Upper lobe of left lung (tissue), 6 donors: ENCODE results near the gene SPRYD4. TPM values are rescaled to one million over a fixed set of nuclear protein-coding genes. Genes with fewer than 3 reads are reported as not detected.
"Not testable (repeated sequence)": the region's sequence is repeated elsewhere in the genome, so short reads cannot be mapped to it uniquely, and the experiment has no call there.

Experiments used
- ATAC-seq, 2 donors: fragments of 200-7000 bp; cut with Tn5 transposase; one replicate each; pipeline ENCODE4 v1.9.1; 2022; ENCODE audit warnings: mild to moderate bottlenecking in 2 of 2, moderate library complexity in 2 of 2; ENCODE audit not compliant: low FRiP score in 2 of 2
- DNase-seq, 2 donors: peaks; one replicate each; pipeline ENCODE4 v3.0.0-alpha.2; 2019 to 2020
- H3K27ac ChIP-seq, 4 donors: fragments of 200-600 bp; sonication (generic); one replicate each; pipeline ENCODE4 v1.5.1; 2016 to 2019
- H3K27me3 ChIP-seq, 4 donors: fragments of 200-600 bp; sonication (generic); one replicate each; pipeline ENCODE4 v1.5.1; 2017 to 2019
- H3K36me3 ChIP-seq, 4 donors: fragments of 200-600 bp; sonication (generic); one replicate each; pipeline ENCODE4 v1.5.1; 2016 to 2019
- H3K4me1 ChIP-seq, 4 donors: fragments of 200-600 bp; sonication (generic); one replicate each; pipeline ENCODE4 v1.5.1; 2018 to 2019
- H3K4me3 ChIP-seq, 4 donors: fragments of 200-600 bp; sonication (generic); one replicate each; pipeline ENCODE4 v1.5.1; 2017 to 2019; ENCODE audit warnings: mild to moderate bottlenecking in 2 of 4, moderate library complexity in 1 of 4
- H3K9me3 ChIP-seq, 4 donors: fragments of 200-600 bp; sonication (generic); one replicate each; pipeline ENCODE4 v1.5.1; 2018 to 2019
- EP300 ChIP-seq, 4 donors: sonication (generic); formaldehyde crosslinking; IDR thresholded peaks; one replicate each; pipeline ENCODE4 v1.5.1; 2017; ENCODE audit warnings: antibody characterized with exemption in 4 of 4, control low read depth in 2 of 4
- POLR2A ChIP-seq, 4 donors: fragments of 450-650 bp; IDR thresholded peaks; one replicate each; pipeline ENCODE4 v1.5.1; 2016 to 2017; ENCODE audit warnings: antibody characterized with exemption in 4 of 4, mild to moderate bottlenecking in 2 of 4
- POLR2AphosphoS5 ChIP-seq, 2 donors: sonication (generic); formaldehyde crosslinking; IDR thresholded peaks; one replicate each; pipeline ENCODE4 v1.5.1; 2017; ENCODE audit warnings: antibody characterized with exemption in 2 of 2
- WGBS, 2 donors: methylation state at CpG; one replicate each; pipeline ENCODE4 v1.1.5; 2017 to 2018; 5-methylcytosine and 5-hydroxymethylcytosine counted together
- total RNA-seq, 6 donors: library from RNA; depleted of rRNA in 4 of 6; stranded (reverse); fragments of >200 nt in 4 of 6; gene quantifications; one replicate each; pipeline versions ENCODE4 v1.1.0 to v1.2.1, GENCODE V29; 2016 to 2021
- TF ChIP-seq, protein P1 (sequence below), 6 experiments: fragments of 450-650 bp in 4 of 6; fragments of 200-600 bp in 2 of 6; sonication (generic) in 2 of 6; IDR thresholded peaks; one replicate each; pipeline ENCODE4 v1.5.1; 2016 to 2019; ENCODE audit warnings: antibody characterized with exemption in 6 of 6
- donor health status: DM: no; HTN: no; CAD: no; lungs with moderate emphysema.
- donor health status: DM: no; HTN: yes; CAD: no; lungs with severe emphysema.

SPRYD4 gene
- total RNA-seq, 6 donors from 2014 or later: 1.8 to 3.3 (median 3.0) TPM

DNA sequence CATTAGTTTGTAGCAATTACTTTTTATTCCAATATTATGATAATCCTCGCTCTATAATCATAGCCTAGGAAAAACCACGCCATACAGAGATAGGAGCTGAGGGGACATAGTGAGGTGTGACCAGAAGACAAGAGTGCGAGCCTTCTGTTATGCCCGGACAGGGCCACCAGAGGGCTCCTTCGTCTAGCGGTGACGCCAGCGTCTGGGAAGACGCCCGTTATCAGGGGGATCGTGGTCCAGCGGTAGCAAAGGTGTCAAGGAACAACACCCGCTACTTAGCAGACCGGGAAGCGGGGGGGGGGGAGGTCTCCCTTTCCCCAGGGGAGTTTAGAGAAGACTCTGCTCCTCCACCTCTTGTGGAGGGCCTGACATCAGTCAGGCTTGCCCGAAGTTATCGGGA is 28.3 kb downstream of the SPRYD4 start:
- TF ChIP-seq, protein P1, sequence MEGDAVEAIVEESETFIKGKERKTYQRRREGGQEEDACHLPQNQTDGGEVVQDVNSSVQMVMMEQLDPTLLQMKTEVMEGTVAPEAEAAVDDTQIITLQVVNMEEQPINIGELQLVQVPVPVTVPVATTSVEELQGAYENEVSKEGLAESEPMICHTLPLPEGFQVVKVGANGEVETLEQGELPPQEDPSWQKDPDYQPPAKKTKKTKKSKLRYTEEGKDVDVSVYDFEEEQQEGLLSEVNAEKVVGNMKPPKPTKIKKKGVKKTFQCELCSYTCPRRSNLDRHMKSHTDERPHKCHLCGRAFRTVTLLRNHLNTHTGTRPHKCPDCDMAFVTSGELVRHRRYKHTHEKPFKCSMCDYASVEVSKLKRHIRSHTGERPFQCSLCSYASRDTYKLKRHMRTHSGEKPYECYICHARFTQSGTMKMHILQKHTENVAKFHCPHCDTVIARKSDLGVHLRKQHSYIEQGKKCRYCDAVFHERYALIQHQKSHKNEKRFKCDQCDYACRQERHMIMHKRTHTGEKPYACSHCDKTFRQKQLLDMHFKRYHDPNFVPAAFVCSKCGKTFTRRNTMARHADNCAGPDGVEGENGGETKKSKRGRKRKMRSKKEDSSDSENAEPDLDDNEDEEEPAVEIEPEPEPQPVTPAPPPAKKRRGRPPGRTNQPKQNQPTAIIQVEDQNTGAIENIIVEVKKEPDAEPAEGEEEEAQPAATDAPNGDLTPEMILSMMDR (IDR thresholded peaks at IDR 0.05): peak in 5 of 6 experiments; percentile 6 to 57 (median 31)
- H3K4me1 ChIP-seq, H3K36me3 ChIP-seq, H3K4me3 ChIP-seq, H3K27me3 ChIP-seq, ATAC-seq, H3K9me3 ChIP-seq, H3K27ac ChIP-seq: not testable (repeated sequence)
- WGBS, 2 donors: 15 to 16% methylated on average over 13 to 17 of the region's 17 CpGs
- DNase-seq: peak in 1 of 2 donors; percentile 55

DNA sequence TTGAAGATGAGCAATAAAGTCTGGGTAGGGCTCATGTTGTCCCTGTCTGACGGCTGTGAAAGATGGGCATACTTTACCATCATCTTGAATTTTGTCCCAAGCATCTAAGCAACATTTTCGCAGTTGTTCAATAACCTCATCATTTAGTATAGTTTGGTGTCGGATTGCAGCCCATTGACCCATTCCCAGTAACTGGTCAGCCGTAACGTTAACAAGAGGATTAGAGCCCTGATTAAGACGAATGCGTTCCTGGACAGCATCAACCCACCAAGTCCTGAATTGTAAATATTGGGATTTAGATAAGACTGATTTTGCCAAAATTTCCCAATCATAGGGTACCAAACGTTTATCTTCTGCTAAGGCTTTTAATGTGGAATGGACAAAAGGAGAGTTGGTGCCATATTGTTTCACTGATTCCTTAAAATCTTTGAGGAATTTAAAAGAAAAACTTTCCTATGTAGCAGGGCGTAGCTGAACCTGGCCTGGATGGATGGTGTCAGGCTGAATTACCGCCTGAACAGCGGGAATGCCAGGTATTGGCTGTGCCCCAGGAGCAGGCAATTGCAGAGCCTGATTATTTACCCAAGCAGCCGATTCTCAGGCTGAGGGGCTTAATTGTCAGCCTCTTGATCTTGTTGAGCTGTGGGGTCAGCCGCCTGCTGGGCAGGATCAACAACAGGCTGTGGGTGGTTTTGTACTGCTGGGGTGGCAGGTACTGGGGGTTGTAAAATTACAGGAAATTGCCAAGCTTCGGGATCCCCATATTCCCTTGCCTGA is 29.9 kb downstream of the SPRYD4 start:
- H3K27ac ChIP-seq, H3K4me3 ChIP-seq, H3K9me3 ChIP-seq, H3K36me3 ChIP-seq, DNase-seq, H3K4me1 ChIP-seq, H3K27me3 ChIP-seq, ATAC-seq: not testable (repeated sequence)
- 73 to 75% methylated on average over 14 of the region's 14 CpGs for WGBS, 2 donors

DNA sequence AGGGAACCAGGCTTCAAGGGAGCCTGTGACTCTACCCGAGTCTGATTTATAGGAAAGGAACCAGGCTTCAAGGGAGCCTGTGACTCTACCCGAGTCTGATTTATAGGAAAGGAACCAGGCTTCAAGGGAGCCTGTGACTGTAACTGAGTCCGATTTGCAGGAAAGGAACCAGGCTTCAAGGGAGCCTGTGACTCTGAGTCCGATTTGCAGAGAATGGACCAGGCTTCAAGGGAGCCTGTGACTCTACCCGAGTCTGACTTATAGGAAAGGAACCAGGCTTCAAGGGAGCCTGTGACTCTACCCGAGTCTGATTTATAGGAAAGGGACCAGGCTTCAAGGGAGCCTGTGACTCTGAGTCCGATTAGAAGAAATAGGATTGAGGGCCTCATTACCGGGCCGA is 31.1 kb downstream of the SPRYD4 start:
- H3K27ac ChIP-seq, H3K9me3 ChIP-seq, H3K36me3 ChIP-seq, DNase-seq, ATAC-seq, H3K27me3 ChIP-seq, H3K4me3 ChIP-seq, H3K4me1 ChIP-seq: not testable (repeated sequence)
- 84 to 85% methylated on average over 9 of the region's 9 CpGs for WGBS, 2 donors

DNA sequence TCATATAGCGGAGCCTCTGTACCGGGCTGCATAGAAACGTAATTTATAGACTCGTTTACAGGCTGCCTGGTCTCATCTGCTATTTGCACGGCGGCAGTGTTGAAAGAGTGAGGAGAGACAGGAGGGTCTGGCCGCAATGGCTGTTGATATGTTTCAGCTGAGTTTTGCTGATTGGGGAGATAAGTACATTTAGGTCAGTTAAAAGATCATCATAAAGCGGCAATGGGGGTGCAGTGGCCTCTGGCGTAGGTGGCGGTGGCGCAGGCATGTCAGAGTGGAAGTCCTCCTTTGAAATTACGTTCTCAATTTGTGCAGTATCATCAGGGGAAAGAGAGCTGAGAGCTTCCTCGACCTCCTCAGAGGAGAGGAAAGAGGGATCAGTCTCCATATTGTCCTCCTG is 31.5 kb downstream of the SPRYD4 start:
- not testable (repeated sequence) for H3K27ac ChIP-seq, H3K4me1 ChIP-seq, H3K9me3 ChIP-seq, H3K4me3 ChIP-seq, ATAC-seq, H3K27me3 ChIP-seq, H3K36me3 ChIP-seq
- peak in 1 of 2 donors; percentile 37 for DNase-seq
- 84 to 91% methylated on average over 13 of the region's 13 CpGs for WGBS, 2 donors

DNA sequence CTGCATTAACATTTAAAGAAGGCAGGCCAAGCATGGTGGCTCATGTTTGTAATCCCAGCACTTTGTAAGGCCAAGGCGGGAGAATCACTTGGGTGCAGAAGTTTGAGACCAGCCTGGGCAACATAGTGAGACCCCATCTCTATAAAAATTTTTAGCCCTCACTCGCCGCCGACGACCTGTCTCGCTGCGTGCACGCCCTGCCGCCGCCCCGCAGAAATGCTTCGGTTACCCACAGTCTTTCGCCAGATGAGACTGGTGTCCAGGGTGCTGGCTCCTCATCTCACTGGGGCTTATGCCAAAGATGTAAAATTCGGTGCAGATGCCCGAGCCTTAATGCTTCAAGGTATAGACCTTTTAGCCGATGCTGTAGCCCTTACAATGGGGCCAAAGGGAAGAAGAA is 42.4 kb downstream of the SPRYD4 start:
- Histone ChIP-seq H3K36me3 (no peaks in the 10 kb centered on the region), H3K9me3 (no peaks in the 10 kb centered on the region), H3K27me3 (no peaks in the 10 kb centered on the region), H3K27ac (no peak overlapping the region), H3K4me1 (peaks cover 4 to 5% (median 4%) of the 10 kb centered on the region in 4 donors), H3K4me3 (no peak overlapping the region)
- peak in 1 of 2 donors; percentile 60 for DNase-seq
- WGBS, 2 donors: 92 to 95% methylated on average over 16 of the region's 16 CpGs
- no peak for TF ChIP-seq POLR2AphosphoS5 (IDR thresholded peaks at IDR 0.05)
- no peak for TF ChIP-seq EP300 (IDR thresholded peaks at IDR 0.05)
- no peak for TF ChIP-seq POLR2A (IDR thresholded peaks at IDR 0.05)
- TF ChIP-seq, protein P1 (IDR thresholded peaks at IDR 0.05): no peak
- ATAC-seq: no peak

DNA sequence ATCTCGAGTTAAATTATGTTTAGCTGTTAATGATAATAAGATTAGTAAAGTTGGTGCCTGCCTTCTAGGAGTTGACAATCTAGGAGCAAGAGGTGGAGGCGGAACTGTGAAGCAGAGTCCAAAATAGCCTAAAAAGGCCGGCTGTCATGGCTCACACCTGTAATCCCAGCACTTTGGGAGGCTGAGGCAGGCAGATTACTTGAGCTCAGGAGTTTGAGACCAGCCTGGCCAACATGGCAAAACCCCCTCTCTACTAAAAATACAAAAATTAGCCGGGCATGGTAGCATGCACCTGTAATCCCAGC is 45.6 kb downstream of the SPRYD4 start:
- not testable (repeated sequence) for H3K9me3 ChIP-seq, ATAC-seq, H3K36me3 ChIP-seq, H3K4me3 ChIP-seq, DNase-seq, H3K27me3 ChIP-seq
- Histone ChIP-seq H3K4me1 (peaks cover 14 to 16% (median 15%) of the 10 kb centered on the region in 4 donors), H3K27ac (peak overlapping the region in 3 of 4 donors; percentile 8 to 45 (median 19))
- TF ChIP-seq, protein P1 (IDR thresholded peaks at IDR 0.05): peak in 1 of 6 experiments; percentile 14
- 53 to 68% methylated on average over 4 of the region's 4 CpGs for WGBS, 2 donors
